GM19035 (cell line): Measurements from ENCODE around the gene UNC79.
"Not testable (repeated sequence)": the region's sequence is repeated elsewhere in the genome, so short reads cannot be mapped to it uniquely, and the experiment has no call there.

Source experiments
- ATAC-seq: cut with Tn5 transposase; IDR thresholded peaks from one replicate; pipeline ENCODE4 v1.9.1; 2021; ENCODE audit not compliant: unreplicated experiment

The UNC79 gene

DNA sequence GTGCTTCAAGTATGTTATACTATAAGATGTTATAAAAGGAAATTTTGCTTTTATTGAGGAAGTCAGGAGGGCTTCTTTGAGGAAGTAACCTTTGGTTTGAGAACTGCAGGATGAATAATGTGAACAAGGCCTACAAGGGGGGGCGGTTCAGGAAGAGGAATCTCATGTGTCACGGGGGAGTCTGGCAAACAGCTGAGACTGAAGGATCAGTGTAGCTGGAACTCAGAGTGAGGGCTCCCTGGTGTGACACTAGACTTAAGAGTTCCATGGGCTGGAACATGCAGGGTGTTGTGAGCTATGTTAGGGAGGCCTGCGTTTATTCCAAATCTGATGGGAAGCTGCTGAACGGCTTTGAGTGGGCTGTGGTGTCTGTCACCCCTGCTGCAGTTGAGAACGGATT lies 62.3 kb downstream of the UNC79 start:
- ATAC-seq: no peak

DNA sequence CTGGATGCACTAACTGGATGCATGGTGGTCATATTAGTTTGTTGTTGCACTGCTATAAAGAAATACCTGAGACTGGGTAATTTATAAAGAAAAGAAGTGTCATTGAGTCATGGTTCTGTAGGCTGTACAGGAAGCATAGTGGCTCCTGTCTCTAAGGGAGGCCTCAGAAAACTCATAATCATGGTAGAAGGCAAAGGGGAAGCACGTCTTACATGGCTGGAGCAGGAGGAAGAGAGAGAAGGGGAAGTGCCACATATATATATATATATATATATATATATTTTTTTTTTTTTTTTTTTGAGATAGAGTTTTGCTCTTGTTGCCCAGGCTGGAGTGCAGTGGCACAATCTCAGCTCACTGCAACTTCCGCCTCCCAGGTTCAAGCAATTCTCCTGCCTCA lies 62.9 kb downstream of the UNC79 start:
- ATAC-seq: not testable (repeated sequence)

DNA sequence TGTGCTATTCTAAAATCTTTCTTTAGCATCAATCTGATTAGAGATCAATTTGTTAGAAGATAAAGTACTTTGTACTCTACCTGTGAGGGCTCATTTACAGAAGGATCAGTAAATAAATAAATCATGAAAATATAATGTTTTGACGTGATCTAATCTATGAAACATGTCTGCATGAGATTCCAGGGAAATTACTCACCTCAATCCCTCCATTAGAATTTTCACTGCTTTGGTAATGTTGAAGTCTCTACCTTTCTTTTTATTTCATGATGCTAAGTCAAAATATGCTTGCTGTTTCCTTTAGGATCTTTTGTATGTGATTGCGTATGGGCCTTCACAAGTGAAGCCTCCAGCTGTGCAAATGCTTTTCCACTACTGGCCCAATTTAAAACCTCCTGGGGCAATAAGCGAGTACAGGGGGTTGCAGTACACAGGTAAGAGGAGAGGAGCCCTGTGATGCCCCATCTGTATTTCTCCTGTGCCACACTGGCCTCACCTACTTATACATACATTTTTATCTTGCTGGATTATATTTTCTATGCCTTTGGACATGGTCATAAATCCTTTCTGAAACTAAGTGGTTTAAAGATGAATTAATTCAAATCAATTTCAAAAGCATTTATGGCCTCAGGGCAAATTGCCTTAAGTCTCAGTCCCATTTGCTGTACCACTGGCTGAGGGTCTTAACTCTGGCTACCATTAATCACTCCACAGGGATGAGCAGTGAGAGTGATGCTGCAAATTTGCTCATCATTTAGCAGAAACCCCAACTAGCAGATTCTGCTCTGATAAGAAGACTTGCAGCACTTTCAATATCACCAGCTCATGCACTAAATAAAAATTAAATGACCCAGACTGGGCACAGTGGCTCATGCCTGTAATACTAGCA lies 66.4 kb downstream of the UNC79 start:
- no peak for ATAC-seq

DNA sequence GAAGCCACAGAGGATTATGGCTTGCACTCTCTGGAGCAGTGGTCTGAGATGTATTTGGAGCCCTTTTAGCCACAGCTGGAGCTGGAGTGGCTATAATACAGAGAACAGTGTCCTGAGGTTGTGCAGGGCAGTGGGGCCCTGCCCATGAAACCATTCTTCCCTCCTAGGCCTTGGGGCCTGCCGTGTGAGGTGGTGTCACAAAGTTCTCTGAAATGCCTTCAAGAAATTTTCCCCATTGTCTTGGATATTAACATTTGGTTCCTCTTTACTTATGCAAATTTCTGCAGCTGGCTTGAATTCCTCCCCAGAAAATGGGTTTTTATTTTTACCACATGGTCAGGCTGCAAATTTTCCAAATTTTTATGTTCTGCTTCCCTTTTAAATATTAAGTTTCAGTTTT lies 79.3 kb downstream of the UNC79 start:
- ATAC-seq: no peak

DNA sequence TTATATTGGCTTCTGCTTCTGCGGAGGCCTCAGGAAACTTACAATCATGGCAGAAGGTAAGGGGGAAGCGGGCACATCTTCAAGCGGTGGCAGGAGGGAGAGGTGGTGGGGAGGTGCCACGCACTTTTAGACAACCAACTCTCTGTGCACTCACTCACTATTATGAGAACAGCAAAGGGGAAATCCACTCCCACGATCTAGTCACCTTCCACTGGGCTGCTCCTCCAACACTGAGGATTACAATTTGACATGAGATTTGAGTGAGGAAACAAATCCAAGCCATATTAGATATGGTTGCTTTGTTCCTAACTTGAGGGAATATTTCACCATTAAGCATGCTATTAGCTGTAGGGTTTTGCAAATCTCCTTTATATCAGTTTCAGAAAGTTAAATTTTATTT lies 80.3 kb downstream of the UNC79 start:
- ATAC-seq: no peak

DNA sequence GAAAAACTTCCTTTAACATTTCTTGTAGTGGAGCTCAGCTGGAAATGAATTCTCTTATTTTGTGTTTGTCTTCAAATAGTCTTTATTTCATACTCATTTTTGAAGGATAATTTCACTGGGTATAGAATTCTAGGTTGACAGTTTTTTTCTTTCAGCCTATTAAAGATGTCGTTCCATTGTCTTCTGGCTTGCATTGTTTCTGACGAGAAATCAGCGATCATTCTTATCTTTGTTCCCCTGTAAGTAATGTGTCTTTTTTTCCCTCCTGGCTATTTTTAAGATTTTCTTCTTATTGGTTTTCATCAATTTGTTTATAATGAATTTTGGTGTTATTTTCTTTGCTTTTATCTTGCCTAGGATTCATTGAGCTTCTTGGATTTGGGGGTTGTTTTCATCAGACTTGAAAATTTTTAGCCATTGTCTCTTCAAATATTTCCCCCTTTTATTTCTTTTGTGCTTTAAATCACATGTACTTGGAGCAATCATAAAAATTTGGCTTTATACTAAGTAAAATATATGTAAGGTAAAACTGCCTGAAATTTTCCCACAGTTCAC lies 89.4 kb downstream of the UNC79 start:
- no peak for ATAC-seq

DNA sequence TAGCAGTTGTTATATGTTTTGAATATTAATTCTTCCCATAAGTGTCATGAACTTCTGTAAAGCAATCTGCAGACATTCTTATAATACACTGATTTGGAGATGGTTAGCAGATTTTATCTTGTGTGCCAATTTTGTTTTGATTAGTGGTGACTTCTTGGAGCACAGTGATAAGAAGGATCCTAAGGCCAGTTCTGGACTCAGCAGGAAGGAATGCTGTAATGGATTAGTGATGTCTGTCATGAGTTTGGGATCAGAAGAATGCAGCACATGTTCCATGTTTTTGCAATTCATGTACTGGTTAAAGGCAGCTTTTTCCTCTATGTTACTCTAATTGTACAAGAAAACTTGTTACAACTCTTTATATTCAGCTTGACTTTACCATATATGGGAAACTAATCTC lies 91.5 kb downstream of the UNC79 start:
- ATAC-seq: no peak

DNA sequence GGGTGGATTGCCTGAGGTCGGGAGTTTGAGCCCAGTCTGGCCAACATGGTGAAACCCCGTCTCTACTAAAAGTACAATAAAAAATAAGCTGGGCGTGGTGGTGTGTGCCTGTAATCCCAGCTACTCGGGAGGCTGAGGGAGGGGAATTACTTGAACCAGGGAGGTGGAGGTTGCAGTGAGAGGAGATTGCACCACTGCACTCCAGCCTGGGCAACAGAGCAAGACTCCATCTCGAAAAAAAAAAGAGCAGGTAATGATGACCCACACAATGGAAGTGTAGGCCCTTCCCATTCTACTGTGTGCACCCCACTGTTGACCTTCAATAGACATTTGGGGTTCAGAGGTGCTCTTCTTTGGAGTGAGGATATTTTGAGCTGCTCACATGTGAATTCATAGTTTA lies 94.5 kb downstream of the UNC79 start:
- ATAC-seq: not testable (repeated sequence)

DNA sequence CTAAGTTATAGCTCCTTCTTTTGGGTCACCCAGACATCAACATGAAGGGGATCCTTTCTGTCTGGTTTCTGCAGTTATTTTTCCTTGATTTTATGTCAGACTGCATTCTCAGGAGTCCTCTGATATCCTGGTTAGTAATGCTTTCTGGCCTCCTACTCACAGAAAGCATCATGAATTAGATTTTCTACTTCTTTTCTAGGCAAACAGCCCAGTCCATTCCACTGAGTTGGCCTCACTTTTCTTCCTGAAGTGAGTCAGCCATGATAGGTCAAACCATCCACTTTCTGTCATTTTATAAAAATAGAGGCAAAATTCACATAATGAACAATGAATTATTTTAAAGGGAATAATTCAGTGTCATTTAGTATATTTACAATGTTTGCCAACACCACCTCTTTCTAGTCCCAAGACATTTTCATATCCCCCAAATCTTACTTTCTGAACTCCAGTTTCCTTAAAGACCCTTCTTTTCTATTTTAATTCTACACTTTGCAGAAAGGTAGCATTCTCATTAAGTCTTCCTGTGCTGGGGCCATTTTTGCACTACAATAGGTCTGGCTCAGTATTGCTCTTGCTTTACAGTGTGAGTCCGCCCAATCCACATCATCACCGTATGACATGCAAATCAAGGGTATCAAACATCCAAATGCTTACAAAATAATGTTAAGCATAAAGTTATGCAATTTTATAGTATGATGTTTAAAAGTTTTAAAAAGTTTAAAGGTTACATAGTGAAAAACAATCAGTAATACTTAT lies 95.1 kb downstream of the UNC79 start:
- no peak for ATAC-seq

DNA sequence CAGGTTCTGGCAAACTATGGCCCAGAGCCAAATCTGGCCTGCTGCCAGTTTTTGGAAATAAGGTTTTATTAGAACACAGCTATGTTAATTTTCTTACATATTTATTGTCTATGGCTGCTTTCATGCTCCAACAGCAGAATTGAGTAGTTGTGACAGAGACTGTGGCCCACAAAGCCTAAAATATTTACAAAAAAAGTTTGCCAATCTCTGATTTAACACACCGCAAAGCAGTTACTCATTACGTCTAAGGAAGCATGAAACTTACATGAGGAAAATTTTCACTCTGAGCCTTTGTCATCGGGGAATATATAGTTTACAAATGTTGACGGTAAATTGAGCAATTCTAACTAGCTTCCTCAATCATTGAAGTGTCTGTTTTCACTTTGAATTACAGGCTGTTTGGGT lies 96.5 kb downstream of the UNC79 start:
- no peak for ATAC-seq

DNA sequence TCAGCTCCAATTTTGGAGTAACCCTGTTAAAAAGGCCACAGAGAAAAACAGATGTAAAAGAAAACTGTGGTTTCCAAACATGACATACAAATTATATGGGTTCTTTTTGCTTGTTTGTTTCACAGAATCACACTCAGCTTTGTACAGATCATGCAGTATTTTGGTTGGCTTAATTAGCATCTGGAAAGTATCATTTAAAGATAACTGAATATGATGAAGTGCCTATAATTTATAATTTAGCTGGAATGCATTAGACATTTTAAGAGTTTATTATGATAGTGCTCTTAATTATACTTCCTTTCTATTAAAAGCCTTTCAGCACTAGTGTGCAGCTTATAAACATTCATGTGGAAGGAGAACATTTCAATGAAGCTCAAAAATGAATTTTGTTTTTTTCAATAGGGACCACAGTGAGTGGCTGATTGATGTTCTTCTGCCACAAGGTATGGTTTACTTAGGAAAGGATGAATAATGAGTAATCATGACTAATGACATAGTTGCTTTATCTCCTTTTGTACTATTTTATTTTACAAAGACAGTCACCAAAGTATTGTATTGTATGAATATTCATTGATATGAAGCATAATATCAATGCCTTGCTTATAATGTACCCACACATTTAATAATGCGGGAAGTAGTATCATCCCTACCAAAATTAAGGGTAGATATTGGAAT lies 98.3 kb downstream of the UNC79 start:
- ATAC-seq: no peak

DNA sequence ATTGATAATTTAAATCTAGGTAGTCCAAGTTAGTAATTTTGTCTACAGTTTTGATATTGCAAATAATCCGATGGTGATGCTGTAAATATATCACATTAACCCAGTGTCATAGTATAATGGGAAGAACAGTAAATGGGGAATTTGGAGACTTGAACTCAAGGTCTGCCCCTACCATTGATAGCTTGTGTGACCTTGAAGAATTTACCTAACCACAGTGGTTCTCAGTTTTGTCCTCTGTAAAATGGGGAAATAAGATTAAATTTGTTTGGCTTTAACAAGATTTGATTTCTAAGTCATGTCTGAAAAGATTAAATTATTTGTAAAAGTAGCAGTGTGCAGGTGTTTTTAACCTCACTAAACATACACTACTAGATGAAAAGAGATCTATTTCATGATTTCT lies 100.9 kb downstream of the UNC79 start:
- ATAC-seq: no peak

DNA sequence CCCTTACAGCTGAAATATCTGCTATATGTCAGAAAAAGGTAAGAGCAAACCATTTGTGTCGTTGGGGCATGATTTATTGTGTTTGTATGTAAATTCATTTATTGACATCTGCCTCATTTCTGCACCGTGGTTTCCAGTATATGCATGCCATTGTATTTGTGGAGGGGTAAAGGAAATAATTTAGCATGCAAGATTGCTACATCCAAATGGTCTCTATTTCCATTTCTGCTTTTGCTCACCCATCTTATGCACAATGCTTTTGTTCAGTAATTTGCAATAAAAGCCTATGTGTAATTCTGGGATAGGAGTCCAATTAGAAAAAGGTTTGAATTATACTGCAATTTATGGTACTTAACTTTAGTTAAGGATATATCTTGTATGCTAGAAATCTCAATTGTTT lies 101.8 kb downstream of the UNC79 start:
- no peak for ATAC-seq

DNA sequence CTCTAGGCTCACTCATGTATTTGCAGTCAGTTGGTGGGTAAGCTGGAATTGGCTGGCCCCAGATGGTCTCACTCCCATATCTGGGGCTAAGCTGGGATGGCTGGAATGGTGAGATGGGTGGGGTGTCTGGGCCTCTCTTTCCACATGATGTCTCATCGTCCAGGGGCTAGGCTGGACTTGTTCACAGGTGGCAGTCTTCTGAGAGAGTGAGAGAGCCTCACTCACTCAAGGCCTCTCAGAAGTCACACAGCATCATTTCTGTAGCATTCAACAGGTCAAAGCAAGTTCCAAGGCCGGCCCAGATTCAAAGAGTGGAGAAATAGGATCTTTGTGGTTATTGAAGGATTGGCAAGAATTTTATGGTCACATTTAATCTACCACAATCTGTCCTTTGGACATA lies 102.7 kb downstream of the UNC79 start:
- ATAC-seq: no peak

DNA sequence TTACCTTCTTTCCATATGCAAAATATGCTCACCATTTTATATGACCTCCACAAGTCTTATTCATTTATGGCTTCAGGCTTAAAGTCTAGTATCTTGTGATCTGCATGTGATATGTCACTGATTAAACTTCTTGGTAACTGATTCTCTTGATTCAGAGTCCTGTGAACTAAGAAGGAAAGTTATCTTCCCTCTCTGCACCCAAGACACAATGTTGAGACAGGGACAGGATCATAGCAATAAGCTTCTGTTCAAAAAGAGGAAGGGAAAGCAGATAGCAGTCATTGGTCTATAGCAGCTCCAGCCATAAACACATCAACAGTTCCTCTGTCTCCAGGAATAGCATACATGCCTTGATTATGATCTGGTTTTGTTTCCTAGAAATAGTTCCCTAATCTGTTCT lies 103.1 kb downstream of the UNC79 start:
- ATAC-seq: no peak

DNA sequence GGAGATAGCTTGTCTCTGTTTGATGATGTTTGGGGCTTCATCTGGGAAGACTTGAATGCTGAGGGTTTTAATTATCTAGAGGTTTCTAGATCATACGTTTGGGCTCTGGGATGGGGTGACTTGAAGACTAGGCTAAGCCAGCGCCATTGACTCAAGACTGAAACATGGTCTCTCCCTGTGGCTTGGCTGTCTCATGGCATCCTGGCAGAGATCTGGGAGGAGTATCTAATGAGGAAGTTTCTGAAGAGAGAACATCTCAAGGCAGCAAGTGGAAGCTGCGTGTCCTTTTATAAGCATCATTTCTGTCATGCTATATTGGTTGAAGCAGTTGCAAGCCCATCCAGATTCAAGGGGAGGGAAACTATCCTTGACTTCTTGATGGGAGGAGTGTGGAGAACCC lies 104.8 kb downstream of the UNC79 start:
- no peak for ATAC-seq

DNA sequence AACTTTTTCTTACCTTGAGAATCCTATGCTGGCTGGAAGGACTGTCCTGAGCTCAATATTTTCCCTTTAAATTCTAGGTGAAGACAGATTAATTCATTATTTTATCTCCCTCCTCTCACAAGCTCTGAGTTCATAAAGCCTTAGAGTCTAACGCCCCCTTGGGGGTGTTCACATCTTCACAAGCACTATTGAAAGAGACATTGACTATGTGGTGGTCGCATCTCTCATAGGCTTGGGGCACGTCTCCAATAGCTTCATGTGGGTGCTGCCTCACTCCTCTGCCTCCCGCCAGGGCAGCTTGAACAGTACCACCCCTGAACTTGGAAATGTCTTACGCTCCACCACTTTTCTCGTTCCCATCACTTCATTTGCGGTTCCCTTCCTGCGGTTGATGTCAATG lies 106.2 kb downstream of the UNC79 start:
- ATAC-seq: no peak

DNA sequence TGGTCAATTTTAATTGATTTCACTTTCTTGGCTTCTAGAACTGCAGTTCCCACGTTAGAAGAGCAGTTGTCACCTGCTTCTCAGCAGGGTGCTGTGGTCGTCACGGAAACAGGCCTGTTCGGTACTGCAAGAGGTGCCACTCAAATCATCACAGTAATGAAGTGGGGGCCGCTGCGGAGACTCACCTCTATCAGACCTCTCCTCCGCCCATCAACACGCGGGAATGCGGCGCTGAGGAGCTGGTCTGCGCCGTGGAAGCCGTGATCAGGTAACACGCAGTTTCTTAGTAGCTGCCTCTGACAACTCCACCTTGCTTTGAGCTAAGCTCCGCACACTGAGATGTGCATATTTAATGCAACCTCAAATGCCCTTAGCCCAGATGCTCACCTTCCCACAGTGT lies 107.2 kb downstream of the UNC79 start:
- no peak for ATAC-seq

DNA sequence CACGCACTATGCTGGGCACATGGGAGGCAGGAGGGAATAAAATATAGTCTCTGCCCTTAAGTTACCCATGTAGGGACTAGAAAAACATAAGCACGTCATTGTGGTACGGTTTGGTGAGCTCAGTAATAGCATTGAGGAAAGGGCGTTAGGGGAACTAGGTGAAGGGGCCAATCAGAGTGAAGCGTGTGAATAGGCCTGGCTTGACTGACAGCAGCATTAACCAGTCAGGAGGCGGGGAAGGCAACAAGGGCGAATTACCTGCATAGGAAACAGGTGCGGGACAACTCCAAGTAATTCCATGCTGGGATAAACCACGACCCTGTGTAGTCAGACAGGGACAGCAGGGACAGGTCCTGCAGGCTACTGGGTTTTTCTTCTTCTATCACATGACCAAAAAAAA lies 107.7 kb downstream of the UNC79 start:
- no peak for ATAC-seq

DNA sequence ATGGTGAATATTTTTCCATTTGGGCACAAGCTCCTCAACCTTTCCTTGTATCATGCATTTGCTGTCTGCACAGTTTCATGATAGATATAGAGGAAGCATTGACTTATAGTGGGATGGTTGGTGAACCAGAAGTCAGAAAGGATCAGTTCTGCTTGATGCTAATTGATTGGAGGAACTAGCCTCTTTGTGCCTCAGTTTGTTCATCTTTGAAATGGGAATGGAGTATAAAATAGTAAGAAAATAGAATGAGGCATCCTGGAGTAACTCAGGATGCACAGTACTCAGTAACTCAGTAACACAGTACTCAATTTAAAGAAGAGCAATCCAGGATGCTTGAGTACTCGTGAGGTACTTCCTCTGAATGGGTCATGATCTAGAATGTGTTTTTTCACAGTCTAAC lies 109.5 kb downstream of the UNC79 start:
- no peak for ATAC-seq

DNA sequence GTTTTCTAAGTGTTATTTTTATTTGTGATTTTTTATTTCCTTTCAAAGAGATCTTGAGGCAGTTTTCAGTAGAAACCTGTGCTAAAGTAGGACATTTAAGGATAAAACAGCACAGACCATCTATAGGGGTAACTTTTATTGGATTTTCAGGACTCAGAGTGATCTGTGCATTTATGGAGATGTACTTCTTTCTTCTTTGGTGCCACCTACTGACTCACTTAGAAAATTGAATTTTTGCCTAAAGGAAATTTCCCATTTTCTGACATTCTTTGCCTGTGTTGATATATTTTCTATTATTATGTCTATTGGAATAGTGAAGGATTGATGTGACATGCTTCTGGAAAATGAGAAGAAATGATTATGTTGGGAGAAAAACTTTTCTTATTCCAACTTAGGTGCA lies 113.0 kb downstream of the UNC79 start:
- ATAC-seq: no peak

DNA sequence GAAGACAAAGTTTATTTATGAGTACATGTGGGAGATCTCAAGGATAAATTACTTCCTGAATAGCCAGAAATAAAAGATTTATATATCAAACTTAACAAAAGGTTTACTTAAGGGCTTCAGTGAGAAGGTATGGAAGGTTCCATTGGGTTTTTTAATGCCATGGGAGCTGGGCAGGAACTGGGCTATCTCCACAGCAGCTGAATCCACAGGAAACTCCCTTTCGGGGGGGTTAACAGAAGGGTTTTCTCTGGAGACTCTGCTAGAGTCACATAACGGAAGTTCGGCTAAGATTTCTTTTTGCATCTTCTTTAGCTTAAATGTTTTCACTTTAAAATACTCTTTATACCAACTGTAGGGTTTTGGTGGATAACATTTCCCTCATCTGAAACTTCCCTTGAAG lies 113.5 kb downstream of the UNC79 start:
- ATAC-seq: no peak
